NOMO-1 treated with DMSO at 0.1 percent for 48 hours (cell line): ENCODE measurements around the gene LRRC8C.

Source experiments
- DNase-seq: peaks from one replicate; lab custom pipeline; 2025; ENCODE audit not compliant: unreplicated experiment; lab: John Stamatoyannopoulos, UW

Gene LRRC8C

DNA sequence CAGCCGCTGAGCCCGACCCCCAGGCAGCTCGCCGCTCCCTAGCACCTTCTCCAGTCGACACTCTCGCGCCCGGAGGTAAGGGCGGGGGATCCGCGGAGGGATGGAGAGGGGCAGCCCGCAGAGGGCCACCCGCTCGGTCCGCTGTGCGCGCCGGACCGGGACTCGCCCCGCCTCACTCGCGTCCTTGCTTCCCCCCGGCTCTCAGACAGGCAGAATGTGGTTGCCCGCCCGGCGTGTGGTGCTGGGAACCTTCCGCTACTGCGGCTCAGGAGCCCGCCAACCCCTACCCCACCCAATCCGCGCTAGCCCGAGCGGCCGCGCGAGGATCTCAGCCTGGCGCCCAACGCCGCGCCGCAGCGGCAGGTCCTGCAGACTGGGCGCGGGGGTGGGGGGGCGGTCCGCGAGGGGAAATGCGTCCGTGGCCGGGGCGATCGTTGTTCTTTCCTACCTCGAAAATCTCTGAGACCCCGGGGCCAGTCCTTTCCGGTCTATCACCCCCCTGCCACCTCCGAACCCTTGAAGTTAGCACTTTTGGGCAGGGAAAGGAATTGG lies 404 bp downstream of the LRRC8C start:
- DNase-seq = peak; percentile 54

DNA sequence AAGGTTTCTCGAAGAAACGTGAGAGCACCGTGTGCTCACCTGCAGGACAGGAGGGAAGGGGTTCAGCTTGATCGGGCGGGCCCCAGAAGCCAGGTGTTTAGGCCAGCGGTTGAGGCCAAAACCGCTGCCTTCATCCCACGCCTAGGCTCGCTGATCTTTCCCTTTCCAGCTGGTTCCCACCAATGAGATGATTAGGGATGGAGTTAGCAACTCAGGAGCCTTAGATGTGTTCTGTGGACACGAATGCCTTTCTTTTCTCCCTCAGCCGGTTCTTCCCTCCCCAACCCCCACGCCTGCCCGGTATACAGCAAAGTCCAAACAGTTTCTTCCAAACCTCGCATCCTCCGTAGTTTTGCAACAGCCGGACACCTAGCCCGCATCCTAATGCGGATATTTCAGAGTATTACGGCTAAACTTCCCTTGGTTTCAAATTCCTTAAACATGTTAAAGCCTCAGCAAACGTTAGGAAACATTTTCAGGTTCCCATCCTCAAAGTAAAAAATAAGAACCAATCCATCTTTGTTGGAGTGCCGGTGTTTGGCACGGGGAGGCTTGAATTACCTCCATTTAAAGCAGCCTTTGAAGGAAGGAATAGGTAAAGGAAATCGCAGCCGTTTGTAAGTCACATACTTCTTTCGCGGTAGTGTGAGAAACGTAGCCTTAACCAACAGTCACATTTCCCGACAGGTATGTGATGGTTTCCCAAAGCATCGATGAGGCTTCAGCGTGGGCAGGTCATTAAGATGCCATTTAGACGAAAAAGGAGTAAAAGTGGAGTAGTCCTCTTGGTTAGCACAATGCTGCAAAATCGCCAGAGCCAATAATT lies 1.1 kb downstream of the LRRC8C start:
- DNase-seq = no peak

DNA sequence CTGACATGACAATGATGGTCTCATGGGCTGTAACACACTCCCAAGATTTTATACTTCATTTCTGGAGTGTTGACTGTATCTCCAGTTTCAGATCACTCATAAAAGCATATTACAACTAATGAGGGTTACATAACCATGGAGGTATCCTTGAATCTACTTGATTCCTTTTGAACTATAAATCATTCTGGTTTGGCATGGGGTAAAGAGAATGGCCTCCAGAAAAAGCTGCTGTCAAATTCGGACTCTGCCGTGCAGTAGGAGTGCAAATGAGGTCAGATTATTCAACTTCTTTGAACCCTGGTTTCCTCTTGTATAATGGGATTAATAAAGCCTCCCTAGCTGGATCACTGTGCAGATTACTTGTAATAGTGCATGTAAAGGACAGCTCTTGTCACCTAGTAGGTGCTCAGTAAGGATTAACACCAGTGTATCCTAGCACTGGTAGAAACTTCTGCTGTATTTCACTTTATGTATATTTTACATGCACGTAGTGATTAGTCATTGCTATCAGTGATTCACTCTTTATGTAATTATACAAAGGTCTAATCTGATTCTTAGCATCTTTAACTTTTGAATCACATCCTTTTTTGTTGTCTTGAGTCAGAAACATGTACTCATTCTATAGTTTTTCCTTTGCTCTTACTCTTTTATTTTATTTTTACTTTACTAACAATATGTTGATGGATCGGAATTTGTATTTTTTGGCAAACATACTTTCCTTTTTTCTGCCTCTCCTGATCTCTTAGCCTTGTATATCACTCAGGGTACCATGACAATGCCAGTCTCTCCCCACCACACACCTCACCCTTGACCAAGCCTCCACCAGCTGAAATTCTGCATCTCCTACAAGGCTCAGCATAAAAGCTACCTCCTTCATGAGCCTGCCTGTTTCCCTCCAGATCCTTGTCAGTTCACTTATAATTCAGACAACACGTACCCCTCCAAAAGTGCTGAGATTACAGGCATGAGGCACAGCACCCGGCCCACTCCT lies 3.2 kb downstream of the LRRC8C start:
- no peak for DNase-seq

DNA sequence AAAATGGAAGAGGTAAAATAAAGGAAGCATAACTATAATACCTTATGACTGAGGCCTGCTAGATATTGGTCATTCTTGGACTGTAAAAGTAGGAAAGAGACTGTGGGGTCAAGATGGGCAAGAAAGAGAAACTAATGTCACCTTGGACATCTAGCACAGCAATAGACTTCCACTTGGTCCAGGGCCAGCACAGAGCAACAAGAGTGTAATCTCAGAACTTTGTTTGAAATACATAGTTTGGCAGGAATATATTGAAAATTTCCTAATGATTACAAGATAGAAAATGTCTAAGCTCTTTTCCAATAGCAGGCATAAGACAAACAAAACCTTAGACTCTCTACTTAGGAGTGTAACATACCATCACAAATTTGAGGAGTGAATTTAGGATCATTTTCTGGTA lies 4.6 kb downstream of the LRRC8C start:
- no peak for DNase-seq

DNA sequence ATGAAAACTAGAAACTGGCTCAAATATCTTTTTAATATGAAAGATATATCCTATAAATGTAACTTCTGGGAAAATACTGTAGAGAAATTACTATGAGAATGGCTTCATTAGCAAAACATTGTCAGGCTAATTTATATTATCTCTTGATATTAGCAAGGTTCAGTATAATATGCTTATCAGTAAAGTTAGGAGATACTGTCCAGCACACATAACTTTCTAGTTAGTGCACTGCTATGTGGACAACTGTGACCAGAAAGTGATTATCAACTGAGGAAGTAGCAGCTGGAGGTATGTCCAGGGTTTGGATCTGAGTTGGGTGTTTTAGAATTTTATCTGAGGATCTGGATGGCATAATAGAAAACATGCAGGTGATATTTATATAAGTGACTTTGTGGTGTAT lies 7.5 kb downstream of the LRRC8C start:
- DNase-seq = no peak

DNA sequence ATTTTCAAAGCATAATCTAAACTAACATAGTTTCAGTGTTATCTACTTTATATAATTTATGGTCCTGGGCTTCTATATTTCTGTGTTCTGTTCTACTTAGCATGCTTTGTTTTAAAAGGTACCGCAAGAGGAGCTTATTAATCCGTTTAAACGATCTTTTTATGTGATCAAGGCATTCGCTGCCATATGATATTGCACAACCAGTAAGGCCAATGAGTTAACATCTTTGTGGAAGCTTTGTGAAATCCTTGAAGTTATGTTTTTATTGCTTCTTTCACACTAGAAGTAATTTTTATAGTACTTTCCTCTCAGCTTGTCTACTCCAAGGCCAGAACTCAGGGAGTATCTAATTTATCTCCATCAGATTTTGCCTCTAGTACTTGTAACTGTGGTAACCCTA lies 8.9 kb downstream of the LRRC8C start:
- DNase-seq = peak; percentile 81

DNA sequence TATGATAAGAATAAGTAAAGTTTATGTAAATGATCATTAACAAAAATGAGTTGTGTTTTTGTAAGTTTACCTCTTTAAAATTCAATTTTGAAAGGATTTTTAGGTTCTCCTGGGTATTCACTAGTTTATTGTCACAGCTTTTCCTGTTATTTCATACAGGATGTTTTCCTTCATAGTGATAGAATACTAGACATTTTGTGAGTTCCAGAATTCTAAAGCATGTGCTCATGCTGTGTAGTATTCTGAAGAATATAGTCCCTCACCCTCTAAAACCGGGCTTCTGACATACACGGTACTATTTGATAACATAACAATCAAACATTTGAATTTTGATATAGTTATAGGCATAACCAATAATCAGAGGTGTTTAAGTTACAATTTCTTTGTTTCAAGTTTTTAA lies 10.7 kb downstream of the LRRC8C start:
- DNase-seq = no peak

DNA sequence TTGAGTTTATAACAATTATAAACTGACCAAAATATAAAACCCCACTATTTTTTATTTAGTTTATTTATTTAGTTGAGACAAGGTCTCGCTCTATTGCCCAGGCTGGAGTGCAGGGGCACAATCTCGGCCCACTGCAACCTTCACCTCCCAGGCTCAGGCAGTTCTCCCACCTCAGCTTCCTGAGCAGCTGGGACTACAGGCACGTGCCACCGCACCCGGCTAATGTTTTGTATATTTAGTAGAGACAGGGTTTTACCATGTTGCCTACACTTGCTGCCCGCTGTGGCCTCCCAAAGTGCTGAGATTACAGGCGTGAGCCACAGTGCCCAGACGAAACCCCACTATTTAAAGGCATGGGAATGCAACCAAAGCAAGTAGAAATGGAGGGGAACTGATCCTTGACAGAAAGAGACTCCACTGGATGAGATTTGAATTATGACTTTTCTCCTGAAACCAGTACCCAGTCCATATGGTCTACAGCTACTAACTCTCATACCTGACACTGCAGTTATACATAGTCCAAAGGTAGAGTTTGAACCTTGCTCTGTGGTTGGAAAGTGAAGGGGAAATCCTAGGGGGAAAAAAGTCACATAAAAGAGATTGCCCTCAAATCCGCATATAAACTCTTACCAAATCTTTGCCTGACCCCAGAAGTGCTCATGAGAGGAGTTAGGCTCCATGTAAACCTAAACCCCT lies 11.3 kb downstream of the LRRC8C start:
- DNase-seq = no peak

DNA sequence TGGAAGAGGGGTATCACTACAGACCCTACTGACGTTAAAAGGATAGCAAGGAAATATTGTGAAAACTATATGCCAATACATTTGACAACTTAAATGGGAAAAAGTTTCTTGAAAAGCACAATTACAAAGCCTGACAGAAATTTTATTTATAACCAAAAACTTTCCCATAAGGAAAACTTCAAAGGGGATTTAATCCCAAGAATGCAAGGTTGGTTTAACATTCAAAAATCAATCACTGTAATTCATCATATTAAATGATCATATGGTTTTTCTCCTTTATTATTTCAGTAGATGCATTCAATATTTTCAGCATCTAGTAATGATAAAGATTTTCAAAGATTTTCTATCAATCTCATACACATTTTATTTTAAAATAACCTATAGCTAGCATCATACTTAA lies 13.3 kb downstream of the LRRC8C start:
- no peak for DNase-seq

DNA sequence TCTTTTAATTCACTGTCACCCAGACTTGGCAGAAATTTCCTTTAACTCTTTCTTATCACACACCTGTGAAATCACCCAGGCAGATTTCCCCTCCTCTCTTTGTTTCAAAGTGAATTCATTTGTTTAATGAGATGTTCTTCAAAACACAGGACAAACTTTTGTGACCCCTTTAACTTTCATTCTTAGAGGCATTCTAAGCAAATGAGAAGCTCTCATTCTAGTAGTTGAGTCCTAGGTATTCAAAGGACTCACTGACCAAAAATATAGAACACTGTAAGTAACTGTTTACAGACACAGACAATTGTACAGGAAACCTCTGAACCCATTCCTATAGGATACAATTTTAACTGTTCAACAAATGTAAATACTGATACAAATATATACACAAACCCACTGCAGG lies 16.9 kb downstream of the LRRC8C start:
- DNase-seq = no peak

DNA sequence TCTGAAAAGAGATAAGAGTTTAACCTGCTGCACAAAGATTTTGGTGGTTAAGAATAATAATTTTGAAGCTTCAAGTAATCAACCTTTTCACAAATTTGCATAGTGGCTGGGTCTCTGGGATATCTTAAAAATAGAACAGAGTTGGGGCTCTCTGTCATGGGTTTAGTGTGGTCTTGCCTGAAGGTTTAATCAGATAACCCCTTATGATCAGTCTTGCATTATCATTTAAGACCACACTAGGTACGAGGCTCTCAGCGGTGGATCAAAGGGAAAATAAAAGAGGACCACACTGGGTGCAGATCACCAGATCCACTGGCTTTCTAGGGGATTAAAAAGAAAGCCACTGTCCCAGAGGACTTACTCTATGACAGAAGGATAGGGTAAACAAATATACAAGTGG lies 19.5 kb downstream of the LRRC8C start:
- no peak for DNase-seq

DNA sequence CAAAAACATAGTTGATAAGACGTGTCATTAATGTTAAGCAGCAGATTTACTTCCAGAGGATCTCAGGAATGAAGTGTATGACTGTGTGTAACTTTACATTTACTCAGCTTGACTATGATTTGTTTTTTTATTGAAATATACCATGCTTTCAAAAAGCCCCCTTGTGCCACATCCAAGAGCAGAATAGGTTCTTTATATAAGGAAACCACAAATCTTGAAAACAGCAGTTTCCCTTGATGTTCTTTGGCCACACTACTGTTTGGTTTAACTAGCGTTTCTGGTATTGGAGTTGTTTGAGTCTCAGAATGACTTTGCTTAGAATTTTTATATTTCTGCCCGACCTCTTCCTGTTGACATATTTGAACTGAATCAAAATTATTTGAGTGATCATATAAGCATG lies 25.0 kb downstream of the LRRC8C start:
- no peak for DNase-seq

DNA sequence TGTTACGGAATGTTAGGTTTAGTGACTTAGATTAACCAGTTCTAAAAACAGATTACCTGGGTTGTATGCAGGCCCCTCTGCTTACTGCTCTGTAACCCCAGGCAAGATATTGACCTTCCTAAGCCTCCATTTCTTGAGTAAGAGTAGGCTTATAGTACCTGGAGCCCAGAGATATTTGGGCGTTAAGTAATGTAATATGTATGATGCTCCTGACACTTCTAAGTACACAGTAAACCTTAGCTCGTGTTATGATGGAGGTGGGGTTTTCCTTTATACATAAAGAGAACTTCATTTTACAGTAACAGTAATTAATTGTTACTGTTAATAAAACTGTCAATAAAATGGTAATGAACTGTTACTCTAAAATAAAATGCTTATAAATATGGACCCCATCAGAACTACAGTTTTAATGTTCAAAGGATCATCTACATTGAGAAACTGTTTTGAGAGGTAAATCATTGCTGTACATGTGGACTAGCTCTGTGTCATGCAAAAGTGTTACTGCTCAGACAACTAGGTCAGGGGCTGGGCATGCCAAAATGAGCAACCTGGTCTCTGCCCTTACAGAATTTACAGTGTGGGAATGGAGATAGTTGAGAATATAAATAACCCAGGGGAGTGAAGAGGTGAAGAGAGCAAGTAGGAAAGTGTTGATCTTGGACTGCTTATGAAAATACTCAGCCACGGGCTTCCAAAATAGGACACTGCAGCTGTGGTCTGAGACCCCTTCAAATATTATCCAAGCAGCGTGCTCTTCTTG lies 26.6 kb downstream of the LRRC8C start:
- no peak for DNase-seq

DNA sequence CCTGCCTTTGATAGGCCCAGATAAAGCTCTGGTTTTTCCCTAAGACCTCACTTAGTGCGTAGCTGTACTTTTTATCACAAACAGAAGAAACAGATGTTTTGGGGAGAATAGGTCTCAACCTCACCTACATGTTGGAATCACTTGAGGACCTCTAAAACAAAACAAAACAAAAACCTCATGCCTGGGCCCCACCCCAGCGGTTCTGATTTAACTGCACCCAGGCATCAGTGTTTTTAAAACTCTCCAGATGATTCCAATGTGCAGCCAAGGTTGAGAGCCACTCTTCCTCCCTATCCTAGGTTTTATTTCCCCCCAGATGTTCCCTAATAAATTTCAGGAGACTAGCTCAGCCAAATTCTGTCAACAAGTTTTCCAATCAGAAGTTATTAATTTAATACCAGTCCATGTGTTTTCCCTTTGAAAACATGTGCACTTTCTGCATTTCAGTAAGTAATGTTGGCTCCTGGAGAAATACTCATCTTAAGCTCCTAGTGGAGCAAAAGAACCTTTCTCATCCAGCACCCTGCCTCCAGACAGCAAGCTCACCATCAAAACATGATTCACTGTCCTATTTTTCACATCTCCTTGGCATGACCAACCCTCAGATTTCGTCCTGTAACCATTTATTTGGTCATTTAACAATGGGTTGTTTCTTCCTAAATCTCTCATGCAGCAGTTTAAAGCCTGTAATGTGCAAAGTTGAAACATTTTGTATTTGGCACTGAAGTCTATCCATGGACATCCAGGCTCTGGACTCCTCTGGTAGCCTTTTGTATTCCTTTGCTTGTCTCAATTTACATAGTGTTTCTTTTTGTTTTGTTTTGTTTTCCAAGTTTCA lies 27.5 kb downstream of the LRRC8C start:
- DNase-seq = no peak

DNA sequence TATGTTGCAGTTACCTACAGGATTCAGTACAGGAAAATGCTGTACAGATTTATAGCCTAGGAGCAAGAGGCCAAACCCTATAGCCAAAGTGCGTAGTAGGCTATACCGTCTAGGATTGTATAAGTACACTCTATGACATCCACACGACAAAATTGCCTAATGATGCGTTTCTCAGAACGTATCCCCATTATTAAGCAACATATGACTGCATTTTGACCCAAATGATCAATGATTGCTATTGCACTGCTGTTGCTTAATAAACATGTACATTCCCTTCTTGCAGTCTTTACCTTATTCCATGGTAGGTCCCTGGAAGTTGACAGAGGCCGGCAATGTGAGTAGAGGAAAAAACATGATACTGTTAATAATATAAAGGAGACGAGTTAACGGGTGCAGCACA lies 33.0 kb downstream of the LRRC8C start:
- DNase-seq = no peak

DNA sequence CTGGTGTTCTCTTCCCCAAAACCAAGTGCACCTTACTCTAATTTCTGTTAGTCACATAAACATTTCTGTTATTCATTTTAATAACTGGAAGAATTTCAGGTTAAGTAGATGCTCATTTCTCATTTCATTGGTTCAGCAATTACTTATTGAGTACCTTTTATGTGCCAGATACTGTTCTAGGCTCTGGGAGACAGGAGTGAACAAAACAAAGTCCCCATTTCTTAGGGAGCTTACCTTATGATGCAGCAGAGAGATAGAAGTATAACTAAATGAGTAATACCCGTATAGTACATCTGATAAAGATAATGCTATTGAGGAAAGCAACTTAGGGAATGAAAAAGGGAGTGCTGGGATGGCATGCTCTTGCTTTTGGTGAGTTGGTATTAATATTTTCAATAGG lies 33.7 kb downstream of the LRRC8C start:
- no peak for DNase-seq

DNA sequence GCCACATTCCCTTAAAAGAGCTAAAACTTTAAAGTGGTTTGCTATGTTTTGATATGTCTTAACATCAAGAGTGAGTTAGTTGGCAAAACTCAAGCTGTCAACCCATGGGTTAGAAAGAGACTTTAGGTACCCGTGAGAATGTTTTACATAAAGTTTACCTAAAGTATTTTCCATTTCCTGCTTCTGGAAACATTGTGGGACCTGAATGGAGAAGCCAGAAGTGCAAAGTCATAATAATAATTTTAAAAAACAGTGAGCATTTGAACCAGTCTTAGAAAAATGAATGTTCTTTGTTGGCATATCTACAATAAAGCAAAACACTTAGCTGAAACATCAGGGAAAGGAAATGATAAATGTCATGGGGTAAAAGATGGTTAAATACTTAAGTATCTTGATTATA lies 34.8 kb downstream of the LRRC8C start:
- no peak for DNase-seq

DNA sequence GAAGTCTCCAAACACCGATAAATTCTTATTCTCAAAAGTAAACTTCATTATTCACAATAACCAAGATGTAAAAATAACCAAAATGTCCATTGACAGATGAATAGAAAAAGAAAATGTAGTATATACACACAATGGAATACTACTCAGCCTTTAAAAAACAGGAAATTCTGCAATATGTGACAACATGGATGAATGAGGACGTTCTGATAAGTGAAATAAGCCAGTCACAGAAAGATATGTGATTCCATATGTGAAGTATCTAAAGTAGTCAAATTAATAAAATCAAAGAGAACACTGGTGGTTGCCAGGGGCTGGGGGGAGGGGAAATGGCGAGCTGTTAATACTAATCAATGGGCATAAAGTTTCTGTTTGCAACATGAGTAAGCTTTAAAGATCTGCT lies 36.0 kb downstream of the LRRC8C start:
- no peak for DNase-seq

DNA sequence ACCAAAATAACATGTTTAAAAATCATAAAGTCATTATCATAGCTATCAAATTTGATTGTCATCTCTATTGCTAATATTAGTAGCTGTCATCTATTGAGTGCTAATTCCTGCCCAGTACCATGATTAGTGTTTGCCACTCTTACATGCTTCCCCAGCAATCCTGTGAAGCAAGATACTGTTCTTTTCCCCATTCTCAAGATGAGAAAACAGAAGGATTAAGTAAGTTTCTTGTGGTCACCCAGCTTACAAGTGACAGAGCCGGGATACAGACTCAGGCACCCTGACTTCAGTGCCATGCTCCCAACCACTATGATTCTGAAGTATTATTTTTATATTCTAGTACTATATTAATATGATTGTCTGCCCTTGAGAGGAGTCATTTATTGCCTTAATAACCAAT lies 36.5 kb downstream of the LRRC8C start:
- DNase-seq = peak; percentile 40

DNA sequence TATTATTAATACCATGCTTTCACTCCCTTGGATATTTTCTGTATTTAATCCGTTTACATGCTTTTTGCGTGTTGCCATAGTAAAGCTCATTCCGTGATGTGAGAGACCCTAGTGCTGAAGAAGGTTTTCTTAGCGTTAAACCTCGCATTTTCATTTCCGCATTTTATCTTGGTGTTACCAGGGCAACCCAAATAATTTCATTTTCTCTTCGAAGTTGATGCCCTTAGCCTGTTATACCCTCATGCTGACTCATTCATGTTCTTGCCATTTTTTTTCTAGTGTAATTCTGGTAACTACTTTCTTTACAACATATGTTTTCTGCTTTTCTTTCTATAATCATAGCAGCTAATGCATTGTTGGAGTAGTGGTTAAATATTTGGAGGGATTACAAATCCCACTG lies 37.2 kb downstream of the LRRC8C start:
- peak; percentile 98 for DNase-seq
